ENCODE results near the gene GMFB.

GMFB gene

GRCh38 chr14:54427871-54428270 lies 60.9 kb downstream of the GMFB start:
- no peak for TF ChIP-seq CTCF (IDR thresholded peaks at IDR 0.05; ENCODE audit: extremely low read depth, missing control alignments)
- no peak for DNase-seq (ENCODE audit: low spot score)

- no peak for TF ChIP-seq CTCF (IDR thresholded peaks at IDR 0.05; ENCODE audit: extremely low read depth, missing control alignments)
- no peak for DNase-seq (ENCODE audit: low spot score)
These were observed 63.1 kb downstream of the GMFB start for GRCh38 chr14:54425537-54426274.

GRCh38 chr14:54425068-54425467 lies 63.7 kb downstream of the GMFB start:
- no peak for TF ChIP-seq CTCF (IDR thresholded peaks at IDR 0.05; ENCODE audit: extremely low read depth, missing control alignments)

More at GRCh38 chr14:54425068-54425467, 63.7 kb downstream of the GMFB start:
- no peak for DNase-seq (ENCODE audit: low spot score)

All from GM20000 (cell line).